ENCODE results near the gene LETMD1. TPM values are rescaled to one million over a fixed set of nuclear protein-coding genes. Genes with fewer than 3 reads are reported as not detected.

LETMD1 gene
- total and polyA plus RNA-seq, 2 of the 13 experiments (the other 11 are each of a cell fraction or from before 2014, with no cell fraction given): 43.3 to 87.7 TPM

- TF ChIP-seq ZSCAN5A (CRISPR knock-in tag; IDR thresholded peaks at IDR 0.05; ENCODE audit: borderline replicate concordance) (no peak; the same call in 1 of the 2 replicates), ZNF775 (CRISPR knock-in tag; IDR thresholded peaks at IDR 0.05; ENCODE audit: borderline replicate concordance) (peak; percentile 99), TEF (CRISPR knock-in tag; IDR thresholded peaks at IDR 0.05) (0 out of 2 replicates have a peak, but pooled peaks have one; percentile 35), ZNF263 (CRISPR knock-in tag; IDR thresholded peaks at IDR 0.05) (no peak), NFYC (CRISPR knock-in tag; IDR thresholded peaks at IDR 0.05) (peak; percentile 87), HOXA3 (CRISPR knock-in tag; IDR thresholded peaks at IDR 0.05) (peak; percentile 68), NFIB (CRISPR knock-in tag; IDR thresholded peaks at IDR 0.05; ENCODE audit: borderline replicate concordance) (0 out of 2 replicates have a peak, but pooled peaks have one; percentile 30), BHLHE40 (IDR thresholded peaks at IDR 0.05; ENCODE audit: low read length) (0 out of 2 replicates have a peak, but pooled peaks have one; percentile 4), UBTF (CRISPR knock-in tag; IDR thresholded peaks at IDR 0.05) (peak; percentile 83), ZNF510 (CRISPR knock-in tag; IDR thresholded peaks at IDR 0.05; ENCODE audit: low read depth) (peak; percentile 92; the same call in 1 of the 2 replicates), ZC3H4 (CRISPR knock-in tag; IDR thresholded peaks at IDR 0.05; ENCODE audit: borderline replicate concordance) (no peak), ZNF382 (CRISPR knock-in tag; IDR thresholded peaks at IDR 0.05; ENCODE audit: borderline replicate concordance) (no peak), PTBP1 (IDR thresholded peaks at IDR 0.05; ENCODE audit: low read depth, low read length, poor library complexity, severe bottlenecking) (peak; percentile 42), ZNF484 (CRISPR knock-in tag; IDR thresholded peaks at IDR 0.05; ENCODE audit: borderline replicate concordance, low read depth) (no peak), GATAD2A (CRISPR knock-in tag; IDR thresholded peaks at IDR 0.05) (0 out of 2 replicates have a peak, but pooled peaks have one; percentile 51), MIER2 (CRISPR knock-in tag; IDR thresholded peaks at IDR 0.05) (peak; percentile 49; the same call in 1 of the 2 replicates), SMC3 (IDR thresholded peaks at IDR 0.05; ENCODE audit: low read length) (peak; percentile 40; the same call in 1 of the 2 replicates), NR2F1 (CRISPR knock-in tag; IDR thresholded peaks at IDR 0.05) (peak in 1 of 2 experiments; percentile 31; a peak in 1 of 4 replicates), EHMT2 (IDR thresholded peaks at IDR 0.05; ENCODE audit: borderline replicate concordance, low read depth, low read length) (no peak)
- TF ChIP-seq, protein P1, sequence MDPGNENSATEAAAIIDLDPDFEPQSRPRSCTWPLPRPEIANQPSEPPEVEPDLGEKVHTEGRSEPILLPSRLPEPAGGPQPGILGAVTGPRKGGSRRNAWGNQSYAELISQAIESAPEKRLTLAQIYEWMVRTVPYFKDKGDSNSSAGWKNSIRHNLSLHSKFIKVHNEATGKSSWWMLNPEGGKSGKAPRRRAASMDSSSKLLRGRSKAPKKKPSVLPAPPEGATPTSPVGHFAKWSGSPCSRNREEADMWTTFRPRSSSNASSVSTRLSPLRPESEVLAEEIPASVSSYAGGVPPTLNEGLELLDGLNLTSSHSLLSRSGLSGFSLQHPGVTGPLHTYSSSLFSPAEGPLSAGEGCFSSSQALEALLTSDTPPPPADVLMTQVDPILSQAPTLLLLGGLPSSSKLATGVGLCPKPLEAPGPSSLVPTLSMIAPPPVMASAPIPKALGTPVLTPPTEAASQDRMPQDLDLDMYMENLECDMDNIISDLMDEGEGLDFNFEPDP (CRISPR knock-in tag; conservative IDR thresholded peaks at IDR 0.05): no peak
- TF ChIP-seq, protein P2, sequence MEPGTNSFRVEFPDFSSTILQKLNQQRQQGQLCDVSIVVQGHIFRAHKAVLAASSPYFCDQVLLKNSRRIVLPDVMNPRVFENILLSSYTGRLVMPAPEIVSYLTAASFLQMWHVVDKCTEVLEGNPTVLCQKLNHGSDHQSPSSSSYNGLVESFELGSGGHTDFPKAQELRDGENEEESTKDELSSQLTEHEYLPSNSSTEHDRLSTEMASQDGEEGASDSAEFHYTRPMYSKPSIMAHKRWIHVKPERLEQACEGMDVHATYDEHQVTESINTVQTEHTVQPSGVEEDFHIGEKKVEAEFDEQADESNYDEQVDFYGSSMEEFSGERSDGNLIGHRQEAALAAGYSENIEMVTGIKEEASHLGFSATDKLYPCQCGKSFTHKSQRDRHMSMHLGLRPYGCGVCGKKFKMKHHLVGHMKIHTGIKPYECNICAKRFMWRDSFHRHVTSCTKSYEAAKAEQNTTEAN (CRISPR knock-in tag; conservative IDR thresholded peaks at IDR 0.05): 0 out of 2 replicates have a peak, but pooled peaks have one; percentile 48
Measured at GRCh38 chr12:51047655-51048540, at the start of gene LETMD1 (continued).
